K562 (cell line): ENCODE measurements around the gene DMD.

Source experiments
- CREM ChIP-seq: IDR thresholded peaks from 2 replicates; pipeline ENCODE4 v1.6.1; 2014; ENCODE audit warnings: antibody characterized with exemption, low read depth
- MYBL2 ChIP-seq, 2 experiments: fragments of 450-650 bp in 1 of 2; sonication (generic) in 1 of 2; formaldehyde crosslinking in 1 of 2; IDR thresholded peaks; 2 replicates each; pipeline versions ENCODE4 v1.6.1 to v1.8.1; 2017 to 2022; ENCODE audit warnings: borderline replicate concordance in 1 of 2, inconsistent platforms in 1 of 2, low read depth in 1 of 2, mild to moderate bottlenecking in 1 of 2, missing genetic modification reagents in 1 of 2, moderate library complexity in 1 of 2
- PCBP2 ChIP-seq: fragments of 200-400 bp; formaldehyde crosslinking; IDR thresholded peaks from 2 replicates; pipeline ENCODE4 v1.6.1; 2018; ENCODE audit warnings: low read length, low read depth, mild to moderate bottlenecking, moderate library complexity; ENCODE audit not compliant: poor library complexity, severe bottlenecking

- TF ChIP-seq PCBP2 = no peak
- no peak for TF ChIP-seq MYBL2 (IDR thresholded peaks at IDR 0.05; ENCODE audit: low read depth)
- no peak for TF ChIP-seq MYBL2 (CRISPR knock-in tag; IDR thresholded peaks at IDR 0.05; ENCODE audit: borderline replicate concordance)
- TF ChIP-seq CREM = no peak
Measured at GRCh38 chrX:31228909-31229308, 1982.4 kb downstream of the DMD start.
